MM.1S (cell line): ENCODE data around the gene MIA2.

Source experiments
- DNase-seq: peaks from one replicate; pipeline ENCODE4 v3.0.0-alpha.2; 2015
- H2AFZ ChIP-seq: fragments of 300-600 bp; sonication (generic); 2 replicates; pipeline ENCODE4 v1.6.0; 2016; ENCODE audit warnings: antibody characterized with exemption, low read length
- H3F3A ChIP-seq: fragments of 300-600 bp; sonication (generic); 2 replicates; pipeline ENCODE4 v1.6.1; 2016; ENCODE audit warnings: mild to moderate bottlenecking, antibody characterized with exemption, low read length, moderate library complexity, mixed read lengths; ENCODE audit not compliant: insufficient read depth
- H3K27ac ChIP-seq: fragments of 300-600 bp; sonication (generic); 2 replicates; pipeline ENCODE4 v1.5.1; 2016; ENCODE audit warnings: mild to moderate bottlenecking, low read length
- H3K27me3 ChIP-seq: fragments of 300-600 bp; sonication (generic); replicated peaks from 2 replicates; pipeline ENCODE4 v1.6.0; 2016; ENCODE audit warnings: low read length; ENCODE audit not compliant: insufficient read depth
- H3K36me3 ChIP-seq: fragments of 300-600 bp; sonication (generic); replicated peaks from 2 replicates; pipeline ENCODE4 v1.6.1; 2016; ENCODE audit warnings: mild to moderate bottlenecking, low read length, mixed read lengths; ENCODE audit not compliant: insufficient read depth
- H3K4me1 ChIP-seq: fragments of 300-600 bp; sonication (generic); 2 replicates; pipeline ENCODE4 v1.6.1; 2016; ENCODE audit warnings: low read length, mixed read lengths
- H3K4me2 ChIP-seq: fragments of 300-600 bp; sonication (generic); 2 replicates; pipeline ENCODE4 v1.6.0; 2016; ENCODE audit warnings: low read depth, low read length
- H3K4me3 ChIP-seq: fragments of 300-600 bp; sonication (generic); 2 replicates; pipeline ENCODE4 v1.5.1; 2016; ENCODE audit warnings: low read length, mixed read lengths
- H3K79me2 ChIP-seq: fragments of 300-600 bp; sonication (generic); 2 replicates; pipeline ENCODE4 v1.6.1; 2016; ENCODE audit warnings: mixed run types, low read length, mixed read lengths
- H3K9ac ChIP-seq: fragments of 300-600 bp; sonication (generic); 2 replicates; pipeline ENCODE4 v1.6.1; 2016; ENCODE audit warnings: low read length, mixed read lengths
- H3K9me2 ChIP-seq: fragments of 300-600 bp; sonication (generic); replicated peaks from 2 replicates; pipeline ENCODE4 v1.6.1; 2016; ENCODE audit warnings: mild to moderate bottlenecking, low read length, mixed read lengths; ENCODE audit not compliant: insufficient read depth
- H3K9me3 ChIP-seq: fragments of 300-600 bp; sonication (generic); replicated peaks from 2 replicates; pipeline ENCODE4 v1.6.1; 2016; ENCODE audit warnings: mild to moderate bottlenecking, low read length, mixed read lengths; ENCODE audit not compliant: insufficient read depth
- H4K20me1 ChIP-seq: fragments of 300-600 bp; sonication (generic); 2 replicates; pipeline ENCODE4 v1.6.1; 2016; ENCODE audit warnings: mild to moderate bottlenecking, low read length, moderate library complexity, mixed read lengths; ENCODE audit not compliant: insufficient read depth
- EZH2 ChIP-seq: fragments of 300-600 bp; sonication (generic); optimal IDR thresholded peaks from 2 replicates; pipeline ENCODE3; 2017; ENCODE audit warnings: low read depth, mild to moderate bottlenecking, antibody characterized with exemption, low read length, mixed read lengths
- EZH2phosphoT487 ChIP-seq: fragments of 300-600 bp; sonication (generic); IDR thresholded peaks from 2 replicates; pipeline ENCODE4 v1.6.1; 2018; ENCODE audit warnings: antibody characterized with exemption, low read length
- TF ChIP-seq, protein P1 (sequence below): fragments of 300-600 bp; sonication (generic); IDR thresholded peaks from 2 replicates; pipeline ENCODE4 v1.5.1; 2016; ENCODE audit warnings: antibody characterized with exemption, low read length, mixed read lengths

The MIA2 gene

DNA sequence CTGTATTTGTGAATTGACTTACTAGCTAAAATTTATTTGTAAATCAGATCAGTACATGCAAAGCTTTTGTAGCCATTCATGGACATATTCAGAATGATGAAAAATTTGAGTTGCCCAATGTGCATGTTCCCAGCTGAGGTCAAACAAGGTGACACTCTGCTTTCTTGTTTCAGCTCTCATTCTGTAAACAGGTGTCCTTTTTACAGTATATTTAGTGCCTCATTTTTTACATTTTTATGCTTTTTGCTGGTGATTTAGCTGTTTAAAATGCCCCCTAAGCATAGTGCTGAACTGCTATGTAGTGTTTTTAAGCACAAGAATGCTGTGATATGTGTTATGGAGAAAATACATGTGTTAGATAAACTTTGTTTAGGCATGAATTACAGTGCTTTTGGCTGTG is 76.3 kb downstream of the MIA2 start:
- Histone ChIP-seq H3K27ac (no peak overlapping the region), H3K9ac (no peak overlapping the region), H3K9me3 (no peaks in the 10 kb centered on the region), H3K27me3 (no peaks in the 10 kb centered on the region), H3K79me2 (no peaks in the 10 kb centered on the region), H3K36me3 (no peaks in the 10 kb centered on the region), H3K4me2 (no peak overlapping the region), H3K9me2 (no peaks in the 10 kb centered on the region), H2AFZ (no peak overlapping the region), H3K4me3 (no peak overlapping the region), H4K20me1 (no peaks in the 10 kb centered on the region), H3F3A (no peaks in the 10 kb centered on the region), H3K4me1 (no peaks in the 10 kb centered on the region)
- DNase-seq = no peak
- TF ChIP-seq EZH2phosphoT487 = no peak
- no peak for TF ChIP-seq EZH2
- TF ChIP-seq, protein P1, sequence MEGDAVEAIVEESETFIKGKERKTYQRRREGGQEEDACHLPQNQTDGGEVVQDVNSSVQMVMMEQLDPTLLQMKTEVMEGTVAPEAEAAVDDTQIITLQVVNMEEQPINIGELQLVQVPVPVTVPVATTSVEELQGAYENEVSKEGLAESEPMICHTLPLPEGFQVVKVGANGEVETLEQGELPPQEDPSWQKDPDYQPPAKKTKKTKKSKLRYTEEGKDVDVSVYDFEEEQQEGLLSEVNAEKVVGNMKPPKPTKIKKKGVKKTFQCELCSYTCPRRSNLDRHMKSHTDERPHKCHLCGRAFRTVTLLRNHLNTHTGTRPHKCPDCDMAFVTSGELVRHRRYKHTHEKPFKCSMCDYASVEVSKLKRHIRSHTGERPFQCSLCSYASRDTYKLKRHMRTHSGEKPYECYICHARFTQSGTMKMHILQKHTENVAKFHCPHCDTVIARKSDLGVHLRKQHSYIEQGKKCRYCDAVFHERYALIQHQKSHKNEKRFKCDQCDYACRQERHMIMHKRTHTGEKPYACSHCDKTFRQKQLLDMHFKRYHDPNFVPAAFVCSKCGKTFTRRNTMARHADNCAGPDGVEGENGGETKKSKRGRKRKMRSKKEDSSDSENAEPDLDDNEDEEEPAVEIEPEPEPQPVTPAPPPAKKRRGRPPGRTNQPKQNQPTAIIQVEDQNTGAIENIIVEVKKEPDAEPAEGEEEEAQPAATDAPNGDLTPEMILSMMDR = no peak

DNA sequence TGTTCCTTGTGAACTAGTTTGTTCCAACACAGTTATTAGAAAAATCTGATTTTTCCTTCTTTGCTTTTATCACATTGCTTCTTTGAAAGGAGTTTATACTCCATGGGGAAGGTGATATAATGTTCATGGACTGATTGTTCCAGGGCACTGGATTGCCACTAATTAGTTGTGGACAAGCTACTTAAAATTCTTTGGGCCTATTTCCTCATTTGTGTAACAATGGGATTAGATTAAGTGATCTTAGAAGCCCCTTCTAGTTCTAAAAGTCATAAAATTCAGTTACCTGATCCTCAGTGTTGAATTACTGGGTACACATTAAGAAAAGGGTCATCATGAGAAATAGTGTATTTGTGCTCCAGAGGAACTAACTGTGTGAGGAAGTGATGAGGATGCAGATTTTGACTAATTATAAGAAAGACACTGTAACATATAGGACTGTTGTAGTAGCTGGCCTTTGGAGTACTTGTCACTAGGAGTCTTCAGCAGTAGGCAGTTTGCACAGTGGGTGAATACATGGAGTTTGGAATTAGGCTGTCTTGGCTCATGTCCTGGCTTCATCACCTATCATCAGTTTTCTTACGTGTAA is 82.2 kb downstream of the MIA2 start:
- DNase-seq = no peak
- H3K4me2 ChIP-seq = no peak overlapping the region
- no peaks in the 10 kb centered on the region for H3F3A ChIP-seq
- no peaks in the 10 kb centered on the region for H3K36me3 ChIP-seq
- H3K79me2 ChIP-seq = no peaks in the 10 kb centered on the region
- TF ChIP-seq EZH2phosphoT487 = no peak
- TF ChIP-seq EZH2 = no peak
- TF ChIP-seq, protein P1 = no peak
- no peaks in the 10 kb centered on the region for H3K9me3 ChIP-seq
- H3K4me3 ChIP-seq = no peak overlapping the region
- H3K4me1 ChIP-seq = no peaks in the 10 kb centered on the region
- H3K27me3 ChIP-seq = no peaks in the 10 kb centered on the region
- H4K20me1 ChIP-seq = no peaks in the 10 kb centered on the region
- H2AFZ ChIP-seq = no peak overlapping the region
- no peak overlapping the region for H3K27ac ChIP-seq
- no peaks in the 10 kb centered on the region for H3K9me2 ChIP-seq
- H3K9ac ChIP-seq = no peak overlapping the region

DNA sequence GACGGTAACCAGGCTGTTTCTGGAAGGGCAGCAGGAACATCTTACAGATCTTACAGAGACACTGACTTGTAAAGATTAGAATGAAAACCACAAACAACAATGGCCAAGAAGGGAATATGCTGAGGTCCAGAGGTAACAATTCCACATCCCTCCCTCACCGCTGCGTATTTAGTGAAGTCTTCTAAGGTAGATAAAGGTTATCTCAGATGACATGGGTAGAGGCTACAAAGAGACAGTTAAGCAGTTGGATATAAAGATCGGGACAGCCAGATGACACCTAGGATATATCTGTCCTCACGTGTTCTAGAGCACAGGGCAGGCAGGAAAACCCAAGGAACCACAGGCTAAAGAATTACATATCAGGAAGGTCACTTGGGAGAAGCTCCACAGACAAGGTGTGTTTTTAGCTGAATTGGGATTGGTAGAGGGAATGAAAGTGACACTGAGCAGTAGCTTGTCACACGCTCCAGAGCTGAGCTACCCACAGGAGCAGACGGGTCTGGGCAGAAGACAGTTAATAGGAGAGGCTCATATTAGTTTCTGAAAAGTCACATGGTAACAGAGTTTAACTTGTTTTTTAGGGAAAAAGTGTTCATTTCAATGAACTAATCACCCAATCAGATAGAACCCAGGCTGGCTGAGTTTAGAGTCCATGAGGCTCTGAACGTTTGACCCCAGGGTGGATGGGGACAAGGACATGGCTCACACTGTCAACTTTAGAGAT is 83.3 kb downstream of the MIA2 start:
- Histone ChIP-seq H2AFZ (no peak overlapping the region), H3K27me3 (no peaks in the 10 kb centered on the region), H3K36me3 (no peaks in the 10 kb centered on the region), H3K4me3 (no peak overlapping the region), H3K9ac (no peak overlapping the region), H3K4me2 (no peak overlapping the region), H3F3A (no peaks in the 10 kb centered on the region), H3K27ac (no peak overlapping the region), H4K20me1 (no peaks in the 10 kb centered on the region), H3K9me3 (no peaks in the 10 kb centered on the region), H3K9me2 (no peaks in the 10 kb centered on the region), H3K79me2 (no peaks in the 10 kb centered on the region), H3K4me1 (no peaks in the 10 kb centered on the region)
- TF ChIP-seq, protein P1 = no peak
- TF ChIP-seq EZH2phosphoT487 (no peak), EZH2 (no peak)
- no peak for DNase-seq
